ENCODE results near the gene POLR1G. TPM values are rescaled to one million over a fixed set of nuclear protein-coding genes. Genes with fewer than 3 reads are reported as not detected.

The POLR1G gene
- total RNA-seq, 4 donors from 2014 or later, result 1.3 to 9.1 (median 4.2) TPM

DNA sequence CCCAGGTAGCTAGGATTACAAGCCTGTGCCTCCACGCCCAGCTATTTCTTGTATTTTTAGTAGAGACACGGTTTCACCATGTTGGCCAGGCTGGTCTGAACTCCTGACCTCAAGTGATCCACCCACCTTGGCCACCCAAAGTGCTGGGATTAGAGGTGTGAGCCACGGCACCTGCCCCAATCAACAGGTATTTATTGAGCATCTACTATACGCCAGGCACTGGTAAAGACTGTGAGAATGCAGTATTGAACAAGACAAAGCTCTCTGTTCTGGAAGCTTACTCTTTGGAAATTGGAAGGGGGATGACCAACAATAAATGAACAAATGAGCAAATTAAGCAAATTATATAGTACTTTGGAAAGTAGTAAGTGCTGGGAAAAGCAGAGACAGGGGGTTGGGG is 38.7 kb downstream of the POLR1G start:
- H3K4me3 ChIP-seq (replicated peaks in 1 of 3), result no peak overlapping the region
- H3K9me3 ChIP-seq, result no peaks in the 10 kb centered on the region
- no peaks in the 10 kb centered on the region for H3K27me3 ChIP-seq
- TF ChIP-seq POLR2A (IDR thresholded peaks at IDR 0.05), result no peak
- TF ChIP-seq, protein P1, sequence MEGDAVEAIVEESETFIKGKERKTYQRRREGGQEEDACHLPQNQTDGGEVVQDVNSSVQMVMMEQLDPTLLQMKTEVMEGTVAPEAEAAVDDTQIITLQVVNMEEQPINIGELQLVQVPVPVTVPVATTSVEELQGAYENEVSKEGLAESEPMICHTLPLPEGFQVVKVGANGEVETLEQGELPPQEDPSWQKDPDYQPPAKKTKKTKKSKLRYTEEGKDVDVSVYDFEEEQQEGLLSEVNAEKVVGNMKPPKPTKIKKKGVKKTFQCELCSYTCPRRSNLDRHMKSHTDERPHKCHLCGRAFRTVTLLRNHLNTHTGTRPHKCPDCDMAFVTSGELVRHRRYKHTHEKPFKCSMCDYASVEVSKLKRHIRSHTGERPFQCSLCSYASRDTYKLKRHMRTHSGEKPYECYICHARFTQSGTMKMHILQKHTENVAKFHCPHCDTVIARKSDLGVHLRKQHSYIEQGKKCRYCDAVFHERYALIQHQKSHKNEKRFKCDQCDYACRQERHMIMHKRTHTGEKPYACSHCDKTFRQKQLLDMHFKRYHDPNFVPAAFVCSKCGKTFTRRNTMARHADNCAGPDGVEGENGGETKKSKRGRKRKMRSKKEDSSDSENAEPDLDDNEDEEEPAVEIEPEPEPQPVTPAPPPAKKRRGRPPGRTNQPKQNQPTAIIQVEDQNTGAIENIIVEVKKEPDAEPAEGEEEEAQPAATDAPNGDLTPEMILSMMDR (IDR thresholded peaks at IDR 0.05), result no peak
- no peak for DNase-seq
- 95 to 96% methylated on average over 4 of the region's 4 CpGs for WGBS, 2 donors
- no peaks in the 10 kb centered on the region for H3K36me3 ChIP-seq
- H3K27ac ChIP-seq, result peak overlapping the region in 2 of 3 donors; percentile 6 to 96
- H3K4me1 ChIP-seq, result peaks cover 21 to 24% of the 10 kb centered on the region in 2 donors
- intact Hi-C loops (cut with DNase I), result no loop called here

DNA sequence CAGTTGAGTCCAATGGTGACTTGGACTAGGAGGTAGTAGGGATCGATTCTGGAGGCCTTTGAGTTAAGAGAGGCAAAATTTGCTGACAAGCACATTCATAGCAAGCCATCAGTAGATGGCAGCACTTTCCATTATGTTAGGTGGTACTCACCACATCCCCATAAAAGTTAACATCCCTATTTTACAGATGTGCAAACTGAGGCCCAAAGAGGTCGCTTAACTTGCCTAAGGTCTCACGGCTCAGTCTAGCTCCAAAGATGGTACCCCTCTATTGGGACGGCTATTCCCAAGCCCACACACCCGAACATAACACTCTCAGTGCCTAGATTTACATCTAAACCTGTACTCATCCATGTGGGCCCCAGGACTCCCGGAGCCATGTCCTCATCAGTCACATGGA is 39.9 kb downstream of the POLR1G start:
- Histone ChIP-seq H3K9me3 (no peaks in the 10 kb centered on the region), H3K36me3 (no peaks in the 10 kb centered on the region), H3K4me3 (replicated peaks in 1 of 3) (no peak overlapping the region), H3K27me3 (no peaks in the 10 kb centered on the region), H3K27ac (no peak overlapping the region), H3K4me1 (peaks cover 28% of the 10 kb centered on the region in 2 donors)
- 87 to 88% methylated on average over 6 of the region's 6 CpGs for WGBS, 2 donors
- intact Hi-C loops (cut with DNase I), result no loop called here
- no peak for TF ChIP-seq POLR2A (IDR thresholded peaks at IDR 0.05)
- TF ChIP-seq, protein P1 (IDR thresholded peaks at IDR 0.05), result peak in 1 of 6 experiments; percentile 22
- no peak for DNase-seq

DNA sequence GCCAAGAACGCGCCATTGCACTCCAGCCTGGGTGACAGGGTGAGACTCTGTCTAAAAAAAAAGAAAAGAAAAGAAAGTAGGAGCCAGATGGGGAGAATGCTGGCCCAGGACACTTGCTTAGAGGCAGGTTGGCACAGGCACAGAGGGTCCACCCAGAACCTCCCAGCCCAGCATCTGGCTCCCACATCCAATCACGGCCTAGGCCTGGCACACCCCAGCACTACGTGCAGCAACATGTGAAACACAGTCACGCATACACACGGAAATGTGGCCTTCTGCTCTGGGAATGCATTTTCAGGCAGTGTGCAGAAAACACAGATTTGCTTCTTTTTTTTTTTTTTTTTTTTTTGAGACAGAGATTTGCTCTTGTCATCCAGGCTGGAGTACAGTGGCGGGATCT is 40.5 kb downstream of the POLR1G start:
- Histone ChIP-seq H3K27me3 (no peaks in the 10 kb centered on the region), H3K27ac (no peak overlapping the region), H3K4me3 (replicated peaks in 1 of 3) (no peak overlapping the region), H3K36me3 (no peaks in the 10 kb centered on the region), H3K4me1 (peaks cover 30 to 31% of the 10 kb centered on the region in 2 donors), H3K9me3 (no peaks in the 10 kb centered on the region)
- TF ChIP-seq, protein P1 (IDR thresholded peaks at IDR 0.05), result no peak
- no peak for TF ChIP-seq POLR2A (IDR thresholded peaks at IDR 0.05)
- DNase-seq, result no peak
- 88 to 90% methylated on average over 7 of the region's 7 CpGs for WGBS, 2 donors
- intact Hi-C loops (cut with DNase I), result no loop called here

DNA sequence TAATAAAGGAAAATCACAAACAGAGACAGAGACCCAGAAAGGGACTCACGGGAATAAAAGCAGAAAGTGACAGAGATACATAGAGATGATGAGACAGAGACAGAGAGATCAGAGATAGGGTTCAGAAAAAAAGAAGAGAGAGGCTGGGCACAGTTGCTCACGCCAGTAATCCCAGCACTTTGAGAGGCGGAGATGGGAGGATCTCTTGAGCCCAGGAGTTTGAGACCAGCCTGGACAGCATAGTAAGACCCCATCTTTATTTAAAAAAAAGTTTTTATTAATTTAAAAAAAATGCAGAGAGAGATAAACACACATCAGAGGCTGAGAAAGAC is 41.9 kb downstream of the POLR1G start:
- 93 to 95% methylated on average over 3 of the region's 3 CpGs for WGBS, 2 donors
- no peak for DNase-seq
- intact Hi-C loops (cut with DNase I), result no loop called here
- no peaks in the 10 kb centered on the region for H3K27me3 ChIP-seq
- H3K27ac ChIP-seq, result peak overlapping the region in 1 of 3 donors; percentile 8
- no peak overlapping the region for H3K4me3 ChIP-seq (replicated peaks in 1 of 3)
- peaks cover 24 to 25% of the 10 kb centered on the region in 2 donors for H3K4me1 ChIP-seq
- TF ChIP-seq, protein P1 (IDR thresholded peaks at IDR 0.05), result no peak
- no peak for TF ChIP-seq POLR2A (IDR thresholded peaks at IDR 0.05)
- H3K9me3 ChIP-seq, result no peaks in the 10 kb centered on the region
- no peaks in the 10 kb centered on the region for H3K36me3 ChIP-seq

DNA sequence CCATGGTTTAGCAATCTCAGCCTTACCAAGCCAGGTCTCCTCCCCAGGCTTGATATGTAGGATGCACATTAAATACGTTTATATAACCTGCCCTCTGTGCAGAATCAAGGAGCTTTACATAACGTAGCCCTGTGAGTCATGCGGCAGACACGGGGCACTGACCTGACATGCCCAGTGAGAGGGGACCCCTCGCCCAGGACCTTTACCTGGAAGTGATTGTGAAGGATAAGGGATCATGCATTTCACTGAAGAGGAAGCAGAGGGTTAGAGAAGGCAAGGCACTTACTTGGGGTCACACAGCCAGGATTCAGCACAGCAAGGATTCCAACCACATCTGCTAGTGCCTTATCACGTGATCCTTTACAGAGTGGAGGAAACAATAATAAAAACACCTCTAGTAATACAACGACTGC is 42.4 kb downstream of the POLR1G start:
- no peak overlapping the region for H3K4me3 ChIP-seq (replicated peaks in 1 of 3)
- no peak for TF ChIP-seq POLR2A (IDR thresholded peaks at IDR 0.05)
- TF ChIP-seq, protein P1 (IDR thresholded peaks at IDR 0.05), result no peak
- H3K9me3 ChIP-seq, result no peaks in the 10 kb centered on the region
- intact Hi-C loops (cut with DNase I), result no loop called here
- H3K4me1 ChIP-seq, result peaks cover 24 to 25% of the 10 kb centered on the region in 2 donors
- whole genome bisulfite sequencing, 2 donors, result 70 to 72% methylated on average over 7 of the region's 7 CpGs
- H3K27ac ChIP-seq, result peak overlapping the region in 1 of 3 donors; percentile 8
- H3K36me3 ChIP-seq, result no peaks in the 10 kb centered on the region
- no peak for DNase-seq
- H3K27me3 ChIP-seq, result no peaks in the 10 kb centered on the region

Measured in thyroid gland (tissue), 4 donors.